ENCODE results near the gene CNKSR3.

The CNKSR3 gene

DNA sequence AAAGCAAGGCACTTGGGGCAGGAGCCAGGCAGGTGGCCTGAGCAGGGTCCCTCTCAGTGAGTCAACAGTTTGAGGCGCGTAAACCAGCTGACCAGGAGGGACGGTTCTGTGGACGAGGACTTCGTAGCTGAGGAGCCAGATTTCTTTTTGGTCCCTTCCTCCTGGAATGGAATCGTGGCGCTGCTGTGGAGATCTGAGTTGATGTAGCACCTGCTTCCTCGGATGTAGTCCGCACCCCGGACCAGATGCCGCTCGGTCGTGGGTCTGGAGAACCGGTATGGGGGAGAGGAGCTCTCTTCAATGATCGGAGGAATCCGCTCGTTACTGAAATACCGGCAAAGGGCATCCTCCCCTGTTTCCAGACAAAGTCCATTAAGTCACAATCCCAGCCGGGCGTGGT, 104.2 kb downstream of the CNKSR3 start:
- Histone ChIP-seq H3K4me3 (ENCODE audit: low read length) (no peak overlapping the region), H3K9ac (ENCODE audit: low read length) (no peak overlapping the region), H3K27ac (ENCODE audit: low read depth, low read length) (peak overlapping the region; percentile 31), H3K36me3 (ENCODE audit: control insufficient read depth, insufficient read depth, low read length) (no peaks in the 10 kb centered on the region), H3K27me3 (ENCODE audit: control insufficient read depth, insufficient read depth, low read length) (no peaks in the 10 kb centered on the region), H3K4me1 (ENCODE audit: control insufficient read depth, insufficient read depth, low read length) (peaks cover 29% of the 10 kb centered on the region)

DNA sequence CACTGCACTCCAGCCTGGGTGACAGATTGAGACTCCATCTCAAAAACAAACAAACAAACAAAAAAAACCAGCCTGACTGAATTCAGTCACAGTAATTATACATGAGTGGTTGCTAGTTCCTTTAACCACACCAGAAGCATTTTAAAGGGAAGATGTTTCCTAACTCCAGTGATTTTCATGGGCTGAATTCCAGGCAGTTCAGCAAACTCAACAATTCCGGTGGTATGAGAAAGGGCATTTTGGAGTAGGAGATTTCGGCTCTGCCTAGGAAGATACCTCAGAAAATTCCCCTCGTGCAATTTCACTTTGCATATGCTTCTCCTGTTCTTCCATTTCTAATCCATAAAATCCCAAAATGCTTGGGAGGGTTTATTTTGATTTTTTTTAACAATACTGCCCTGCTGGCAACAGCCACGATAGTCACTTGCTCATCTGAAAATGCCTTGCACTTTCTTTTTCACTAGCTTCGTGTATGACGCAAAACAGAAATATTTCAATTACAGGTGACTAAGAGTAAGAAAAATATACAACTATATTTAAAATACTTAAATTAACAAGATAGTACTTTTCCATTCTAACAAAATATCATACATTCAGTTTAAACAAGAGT, 105.6 kb downstream of the CNKSR3 start:
- Histone ChIP-seq H3K27ac (ENCODE audit: low read depth, low read length) (peak overlapping the region; percentile 6), H3K36me3 (ENCODE audit: control insufficient read depth, insufficient read depth, low read length) (no peaks in the 10 kb centered on the region), H3K27me3 (ENCODE audit: control insufficient read depth, insufficient read depth, low read length) (no peaks in the 10 kb centered on the region), H3K4me1 (ENCODE audit: control insufficient read depth, insufficient read depth, low read length) (peaks cover 21% of the 10 kb centered on the region), H3K4me3 (ENCODE audit: low read length) (no peak overlapping the region), H3K9ac (ENCODE audit: low read length) (no peak overlapping the region)

DNA sequence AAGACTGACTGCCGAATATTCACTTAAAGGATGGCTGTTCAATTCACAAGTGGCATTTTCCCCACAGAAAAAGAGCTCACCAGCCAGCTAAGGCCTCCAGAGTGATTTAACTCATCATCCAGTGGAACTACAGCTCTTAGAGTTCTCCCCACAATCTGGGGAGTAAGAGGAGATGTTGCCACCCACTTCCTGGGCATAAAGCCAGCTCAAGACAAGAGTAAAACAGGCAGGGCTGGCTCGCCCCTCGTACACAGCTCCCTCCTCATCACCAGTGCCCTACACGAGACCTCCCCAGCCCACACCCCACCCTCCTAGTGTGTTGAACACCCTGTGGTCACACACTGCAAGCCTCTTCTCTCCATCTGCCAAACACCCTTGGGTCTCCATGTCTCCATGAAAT, 106.7 kb downstream of the CNKSR3 start:
- peaks cover 9% of the 10 kb centered on the region for H3K4me1 ChIP-seq (ENCODE audit: control insufficient read depth, insufficient read depth, low read length)
- no peak overlapping the region for H3K9ac ChIP-seq (ENCODE audit: low read length)
- H3K36me3 ChIP-seq (ENCODE audit: control insufficient read depth, insufficient read depth, low read length): no peaks in the 10 kb centered on the region
- H3K4me3 ChIP-seq (ENCODE audit: low read length): no peak overlapping the region
- no peaks in the 10 kb centered on the region for H3K27me3 ChIP-seq (ENCODE audit: control insufficient read depth, insufficient read depth, low read length)
- H3K27ac ChIP-seq (ENCODE audit: low read depth, low read length): no peak overlapping the region

DNA sequence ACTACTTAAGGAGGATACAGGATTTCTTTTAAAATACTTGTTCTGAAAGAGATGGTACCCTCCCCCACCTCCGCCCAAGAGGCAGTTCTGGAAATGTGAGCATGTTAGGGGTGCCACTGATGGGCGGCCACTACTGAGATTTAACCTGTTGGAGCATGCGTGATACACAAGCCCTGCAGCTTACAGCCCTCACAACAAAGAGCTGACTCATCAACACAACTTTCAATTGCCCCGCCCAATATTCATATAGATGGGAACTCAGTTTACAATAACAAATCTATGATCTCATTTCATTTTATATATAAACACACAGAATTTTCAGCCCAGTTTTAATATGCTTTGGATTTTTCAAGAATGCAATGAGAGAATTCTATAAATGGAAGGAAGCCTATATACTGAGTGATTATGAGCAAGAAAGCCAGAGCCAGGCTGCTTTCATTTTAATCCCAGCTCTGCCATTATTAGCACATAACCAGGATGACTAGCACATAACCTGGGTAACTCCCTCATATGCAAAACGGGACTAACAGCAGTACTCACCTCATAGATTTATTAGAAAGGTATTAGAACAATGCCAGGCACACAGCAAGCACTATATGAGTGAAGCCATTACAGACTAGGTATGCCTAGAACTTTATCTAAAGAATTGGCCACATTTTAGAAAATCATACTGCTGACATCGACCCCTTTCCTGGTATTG, 108.3 kb downstream of the CNKSR3 start:
- no peaks in the 10 kb centered on the region for H3K36me3 ChIP-seq (ENCODE audit: control insufficient read depth, insufficient read depth, low read length)
- H3K4me1 ChIP-seq (ENCODE audit: control insufficient read depth, insufficient read depth, low read length): peaks cover 8% of the 10 kb centered on the region
- no peak overlapping the region for H3K9ac ChIP-seq (ENCODE audit: low read length)
- H3K27ac ChIP-seq (ENCODE audit: low read depth, low read length): no peak overlapping the region
- no peaks in the 10 kb centered on the region for H3K27me3 ChIP-seq (ENCODE audit: control insufficient read depth, insufficient read depth, low read length)
- no peak overlapping the region for H3K4me3 ChIP-seq (ENCODE audit: low read length)

DNA sequence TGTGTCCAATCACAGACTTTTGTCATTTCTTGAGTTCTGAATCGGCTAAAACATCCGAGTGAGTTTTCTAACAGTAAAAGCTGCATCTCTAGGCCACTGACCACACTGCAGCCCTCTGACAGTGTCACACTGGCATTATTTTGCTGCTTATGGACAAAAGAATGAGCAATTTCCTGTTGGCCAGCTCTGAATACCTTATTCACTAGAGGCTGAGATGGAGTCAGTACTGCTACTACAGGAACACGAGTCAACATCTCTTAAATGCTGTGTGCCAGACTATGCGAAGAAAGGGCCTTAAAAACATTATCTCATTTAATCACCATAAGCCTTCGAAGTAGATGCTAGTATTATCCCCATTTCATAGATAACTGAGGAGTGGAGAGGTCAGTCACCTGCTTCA, 111.4 kb downstream of the CNKSR3 start:
- peaks cover 5% of the 10 kb centered on the region for H3K4me1 ChIP-seq (ENCODE audit: control insufficient read depth, insufficient read depth, low read length)
- no peak overlapping the region for H3K27ac ChIP-seq (ENCODE audit: low read depth, low read length)
- H3K9ac ChIP-seq (ENCODE audit: low read length): no peak overlapping the region
- H3K27me3 ChIP-seq (ENCODE audit: control insufficient read depth, insufficient read depth, low read length): no peaks in the 10 kb centered on the region
- H3K36me3 ChIP-seq (ENCODE audit: control insufficient read depth, insufficient read depth, low read length): no peaks in the 10 kb centered on the region
- H3K4me3 ChIP-seq (ENCODE audit: low read length): no peak overlapping the region

DNA sequence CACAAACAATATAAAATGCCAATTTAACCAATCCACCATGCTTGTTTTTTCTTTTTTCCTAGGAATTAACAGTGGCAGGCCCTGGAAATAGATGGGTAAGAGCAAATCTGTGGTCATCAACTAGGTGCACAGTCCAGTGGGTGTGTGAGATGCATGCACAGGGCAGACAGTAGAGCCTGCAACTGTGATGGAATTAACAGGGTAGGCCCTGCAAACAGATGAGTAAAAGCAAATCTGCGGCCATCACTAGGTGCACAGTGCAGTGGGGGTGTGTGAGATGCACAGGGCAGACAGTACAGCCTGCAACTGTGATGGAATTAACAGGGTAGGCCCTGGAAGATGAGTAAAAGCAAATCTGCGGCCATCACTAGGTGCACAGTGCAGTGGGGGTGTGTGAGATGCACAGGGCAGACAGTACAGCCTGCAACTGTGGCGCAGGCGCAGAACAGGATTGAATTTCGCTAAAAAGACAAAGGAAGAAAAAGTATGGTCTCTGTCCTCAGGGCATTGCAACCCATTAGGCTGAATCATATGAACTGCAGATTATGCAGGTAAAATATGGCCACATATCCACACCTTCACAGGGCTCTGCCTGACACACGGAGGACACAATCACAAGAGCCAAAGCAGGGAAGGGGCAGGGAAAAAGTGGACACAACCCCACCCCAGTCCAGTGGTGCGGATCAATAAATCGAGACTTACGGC, 112.8 kb downstream of the CNKSR3 start:
- Histone ChIP-seq H3K4me1 (ENCODE audit: control insufficient read depth, insufficient read depth, low read length) (no peaks in the 10 kb centered on the region), H3K9ac (ENCODE audit: low read length) (no peak overlapping the region), H3K36me3 (ENCODE audit: control insufficient read depth, insufficient read depth, low read length) (no peaks in the 10 kb centered on the region), H3K27ac (ENCODE audit: low read depth, low read length) (no peak overlapping the region), H3K4me3 (ENCODE audit: low read length) (no peak overlapping the region), H3K27me3 (ENCODE audit: control insufficient read depth, insufficient read depth, low read length) (no peaks in the 10 kb centered on the region)

DNA sequence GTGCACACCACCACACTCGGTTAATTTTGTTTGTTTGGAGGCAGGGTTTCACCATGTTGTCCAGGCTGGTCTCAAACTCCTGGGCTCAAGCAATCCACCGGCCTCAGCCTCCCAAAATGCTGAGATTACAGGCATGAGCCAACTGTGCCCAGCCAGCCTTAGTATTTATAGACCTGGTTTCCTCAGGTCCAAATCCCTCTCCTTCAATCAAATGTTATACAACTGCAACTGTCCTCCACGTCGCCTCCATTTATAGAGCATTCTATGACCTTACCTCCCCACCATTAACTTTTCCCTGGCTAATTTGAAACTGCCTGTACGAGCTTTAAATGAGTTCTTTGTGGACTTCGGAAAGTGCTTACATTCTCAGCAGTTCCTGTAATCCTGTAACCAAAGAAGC, 114.6 kb downstream of the CNKSR3 start:
- H3K36me3 ChIP-seq (ENCODE audit: control insufficient read depth, insufficient read depth, low read length): no peaks in the 10 kb centered on the region
- no peaks in the 10 kb centered on the region for H3K4me1 ChIP-seq (ENCODE audit: control insufficient read depth, insufficient read depth, low read length)
- H3K27me3 ChIP-seq (ENCODE audit: control insufficient read depth, insufficient read depth, low read length): no peaks in the 10 kb centered on the region
- no peak overlapping the region for H3K4me3 ChIP-seq (ENCODE audit: low read length)
- H3K27ac ChIP-seq (ENCODE audit: low read depth, low read length): no peak overlapping the region
- H3K9ac ChIP-seq (ENCODE audit: low read length): no peak overlapping the region

DNA sequence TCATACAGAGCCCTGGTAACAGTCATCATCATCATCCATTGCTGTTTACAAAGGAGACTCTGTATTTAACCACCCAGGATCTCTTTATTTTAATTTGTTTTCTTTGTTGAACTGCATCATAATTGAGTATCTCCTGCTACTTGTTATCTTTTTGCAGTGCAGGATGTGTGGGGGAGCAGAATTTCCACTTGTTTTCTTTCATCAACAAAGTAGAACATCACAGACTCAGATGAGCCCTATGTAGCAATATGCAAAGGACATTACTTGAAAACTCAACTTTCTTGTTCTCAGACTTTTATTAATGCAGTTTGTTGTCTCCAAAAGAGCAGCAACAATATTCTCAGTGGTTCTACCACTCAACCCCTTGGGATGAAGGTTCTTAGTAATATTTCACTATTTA, 115.2 kb downstream of the CNKSR3 start:
- Histone ChIP-seq H3K4me3 (ENCODE audit: low read length) (no peak overlapping the region), H3K4me1 (ENCODE audit: control insufficient read depth, insufficient read depth, low read length) (no peaks in the 10 kb centered on the region), H3K36me3 (ENCODE audit: control insufficient read depth, insufficient read depth, low read length) (no peaks in the 10 kb centered on the region), H3K27me3 (ENCODE audit: control insufficient read depth, insufficient read depth, low read length) (no peaks in the 10 kb centered on the region), H3K27ac (ENCODE audit: low read depth, low read length) (no peak overlapping the region), H3K9ac (ENCODE audit: low read length) (no peak overlapping the region)

DNA sequence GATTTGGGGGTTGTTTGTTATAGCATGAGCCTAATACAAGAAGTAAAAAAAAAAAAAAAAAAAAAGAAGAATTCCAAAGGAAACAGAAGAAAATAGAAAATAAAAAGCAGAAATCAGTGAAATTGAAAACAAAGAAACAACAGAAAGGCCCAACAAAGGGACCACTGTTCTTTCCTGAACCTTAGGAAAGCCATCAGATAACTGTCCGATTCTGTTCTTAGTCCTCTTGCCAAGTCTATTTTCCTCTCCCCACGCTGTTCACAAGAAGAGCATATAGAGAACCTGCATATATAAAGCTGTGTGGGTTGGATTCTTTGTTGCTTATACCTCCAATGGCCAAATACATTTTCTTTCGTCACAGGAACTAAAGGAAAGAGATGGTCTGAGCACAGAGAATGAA, 115.9 kb downstream of the CNKSR3 start:
- H3K27ac ChIP-seq (ENCODE audit: low read depth, low read length): no peak overlapping the region

DNA sequence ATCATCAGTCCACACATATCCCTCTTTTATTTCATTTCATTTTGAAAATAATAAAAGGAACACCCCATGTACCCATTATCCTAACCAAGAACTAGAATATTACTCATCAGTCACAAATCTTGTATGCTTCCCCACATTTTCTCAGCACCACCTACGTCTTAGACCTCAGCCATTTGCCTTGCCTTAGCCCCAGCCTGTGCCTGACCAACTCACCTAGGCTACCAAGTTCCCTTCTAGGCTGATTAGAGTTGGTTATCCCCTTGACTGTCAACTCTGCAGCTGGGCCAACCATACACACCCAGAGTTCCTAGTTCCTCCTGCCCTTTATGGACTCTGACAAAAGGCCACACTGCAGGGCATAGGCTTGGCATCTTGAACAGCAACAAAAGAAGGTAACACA, 120.5 kb downstream of the CNKSR3 start:
- H3K36me3 ChIP-seq (ENCODE audit: control insufficient read depth, insufficient read depth, low read length): no peaks in the 10 kb centered on the region
- H3K4me3 ChIP-seq (ENCODE audit: low read length): no peak overlapping the region
- H3K27ac ChIP-seq (ENCODE audit: low read depth, low read length): no peak overlapping the region
- no peaks in the 10 kb centered on the region for H3K4me1 ChIP-seq (ENCODE audit: control insufficient read depth, insufficient read depth, low read length)
- no peaks in the 10 kb centered on the region for H3K27me3 ChIP-seq (ENCODE audit: control insufficient read depth, insufficient read depth, low read length)
- no peak overlapping the region for H3K9ac ChIP-seq (ENCODE audit: low read length)

More for the DNA sequence above, 115.9 kb downstream of the CNKSR3 start:
- H3K27me3 ChIP-seq (ENCODE audit: control insufficient read depth, insufficient read depth, low read length): no peaks in the 10 kb centered on the region
- no peaks in the 10 kb centered on the region for H3K4me1 ChIP-seq (ENCODE audit: control insufficient read depth, insufficient read depth, low read length)
- H3K36me3 ChIP-seq (ENCODE audit: control insufficient read depth, insufficient read depth, low read length): no peaks in the 10 kb centered on the region
- H3K4me3 ChIP-seq (ENCODE audit: low read length): no peak overlapping the region
- no peak overlapping the region for H3K9ac ChIP-seq (ENCODE audit: low read length)

DNA sequence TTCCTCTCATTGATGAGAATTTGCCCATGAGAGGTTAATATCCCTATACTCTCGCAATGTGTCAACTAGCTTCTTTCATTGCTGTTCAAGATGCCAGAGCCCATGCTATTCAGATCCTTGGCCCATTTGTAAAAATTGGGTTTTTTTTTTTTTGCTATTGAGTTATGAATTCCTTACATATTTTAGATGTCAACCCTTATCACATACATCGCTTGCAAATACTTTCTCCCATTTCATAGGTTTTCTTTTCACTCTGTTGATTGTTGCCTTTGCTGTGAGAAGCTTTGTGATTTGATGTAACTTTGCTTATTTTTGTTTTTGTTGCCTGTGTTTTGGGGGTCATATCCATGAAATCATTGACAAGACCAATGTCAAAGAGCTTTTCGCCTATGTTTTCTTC, 121.7 kb downstream of the CNKSR3 start:
- Histone ChIP-seq H3K27ac (ENCODE audit: low read depth, low read length) (no peak overlapping the region), H3K36me3 (ENCODE audit: control insufficient read depth, insufficient read depth, low read length) (no peaks in the 10 kb centered on the region), H3K4me3 (ENCODE audit: low read length) (no peak overlapping the region), H3K9ac (ENCODE audit: low read length) (no peak overlapping the region), H3K27me3 (ENCODE audit: control insufficient read depth, insufficient read depth, low read length) (no peaks in the 10 kb centered on the region), H3K4me1 (ENCODE audit: control insufficient read depth, insufficient read depth, low read length) (no peaks in the 10 kb centered on the region)

DNA sequence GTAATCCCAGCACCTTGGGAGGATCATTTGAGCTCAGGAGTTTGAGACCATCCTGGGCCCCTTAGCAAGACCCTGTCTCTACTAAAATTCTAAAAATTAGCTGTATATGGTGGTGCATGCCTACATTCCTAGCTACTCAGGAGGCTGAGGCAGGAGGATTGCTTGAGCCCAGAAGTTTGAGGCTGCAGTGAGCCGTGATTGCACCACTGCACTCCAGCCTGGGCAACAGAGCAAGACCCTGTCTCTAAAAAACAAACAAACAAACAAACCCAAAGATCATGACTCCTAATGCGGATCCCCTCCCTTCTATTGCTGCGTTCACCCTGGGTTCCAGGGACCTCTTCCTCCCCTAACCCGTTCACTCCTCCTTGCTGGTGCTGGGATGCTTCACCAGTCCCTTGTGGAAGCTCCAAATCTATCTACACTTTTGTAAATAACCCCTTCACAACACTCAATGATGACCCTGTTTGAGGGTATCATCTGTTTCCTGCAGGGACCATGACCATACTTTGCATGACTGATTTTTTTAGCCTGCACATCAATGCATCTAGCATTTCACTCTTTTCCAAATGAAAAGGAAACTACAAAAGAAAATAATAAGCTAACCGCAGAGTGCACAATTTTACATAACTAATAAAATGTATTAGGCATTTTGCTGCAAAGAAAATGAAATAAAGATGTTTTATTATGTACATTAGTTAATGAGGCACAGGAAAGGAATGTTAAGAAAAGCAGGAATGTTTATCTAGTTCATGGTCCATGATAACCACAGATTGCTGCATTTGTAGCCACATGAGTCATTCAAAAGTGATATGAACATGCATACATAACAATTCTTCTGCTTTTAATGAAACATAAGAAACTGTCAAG, 123.4 kb downstream of the CNKSR3 start:
- Histone ChIP-seq H3K4me1 (ENCODE audit: control insufficient read depth, insufficient read depth, low read length) (no peaks in the 10 kb centered on the region), H3K27me3 (ENCODE audit: control insufficient read depth, insufficient read depth, low read length) (no peaks in the 10 kb centered on the region), H3K27ac (ENCODE audit: low read depth, low read length) (no peak overlapping the region), H3K9ac (ENCODE audit: low read length) (no peak overlapping the region), H3K36me3 (ENCODE audit: control insufficient read depth, insufficient read depth, low read length) (no peaks in the 10 kb centered on the region), H3K4me3 (ENCODE audit: low read length) (no peak overlapping the region)
